ENCODE results near the gene HNRNPA2B1.

DNA sequence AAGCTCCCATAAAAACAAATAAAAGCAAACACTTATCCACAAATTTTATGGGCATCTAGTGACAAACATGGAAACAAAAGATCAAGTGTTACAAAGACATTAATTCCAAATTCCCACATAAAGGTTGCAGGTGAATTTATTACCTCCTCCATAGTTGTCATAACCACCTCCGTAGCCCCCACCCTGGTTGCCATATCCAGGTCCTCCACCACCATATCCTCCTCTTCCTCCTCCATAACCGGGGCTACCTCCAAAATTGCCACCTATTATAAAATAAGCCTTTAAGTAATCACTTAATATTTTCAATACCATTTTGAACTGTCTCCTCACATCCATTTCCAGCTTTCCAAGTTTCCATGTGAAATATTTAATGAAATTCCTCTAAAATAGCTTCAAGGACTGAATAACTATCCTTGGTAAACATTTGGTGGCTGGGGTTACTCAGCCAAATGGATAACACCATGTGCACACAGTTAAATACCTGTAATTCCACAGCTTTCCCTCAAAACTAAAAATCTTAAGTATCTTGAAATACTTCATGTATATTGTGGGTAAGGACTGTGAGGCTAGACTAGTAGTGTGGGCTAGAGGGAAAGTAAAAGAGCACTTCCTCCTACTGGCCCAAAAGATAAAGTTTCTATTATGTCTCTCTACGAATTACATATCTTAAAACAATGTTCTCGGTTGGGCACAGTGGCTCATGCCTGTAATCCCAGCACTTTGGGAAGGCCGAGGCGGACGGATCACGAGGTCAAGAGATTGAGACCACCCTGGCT lies 6.9 kb downstream of the HNRNPA2B1 start:
- TF ChIP-seq, protein P1, sequence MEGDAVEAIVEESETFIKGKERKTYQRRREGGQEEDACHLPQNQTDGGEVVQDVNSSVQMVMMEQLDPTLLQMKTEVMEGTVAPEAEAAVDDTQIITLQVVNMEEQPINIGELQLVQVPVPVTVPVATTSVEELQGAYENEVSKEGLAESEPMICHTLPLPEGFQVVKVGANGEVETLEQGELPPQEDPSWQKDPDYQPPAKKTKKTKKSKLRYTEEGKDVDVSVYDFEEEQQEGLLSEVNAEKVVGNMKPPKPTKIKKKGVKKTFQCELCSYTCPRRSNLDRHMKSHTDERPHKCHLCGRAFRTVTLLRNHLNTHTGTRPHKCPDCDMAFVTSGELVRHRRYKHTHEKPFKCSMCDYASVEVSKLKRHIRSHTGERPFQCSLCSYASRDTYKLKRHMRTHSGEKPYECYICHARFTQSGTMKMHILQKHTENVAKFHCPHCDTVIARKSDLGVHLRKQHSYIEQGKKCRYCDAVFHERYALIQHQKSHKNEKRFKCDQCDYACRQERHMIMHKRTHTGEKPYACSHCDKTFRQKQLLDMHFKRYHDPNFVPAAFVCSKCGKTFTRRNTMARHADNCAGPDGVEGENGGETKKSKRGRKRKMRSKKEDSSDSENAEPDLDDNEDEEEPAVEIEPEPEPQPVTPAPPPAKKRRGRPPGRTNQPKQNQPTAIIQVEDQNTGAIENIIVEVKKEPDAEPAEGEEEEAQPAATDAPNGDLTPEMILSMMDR (IDR thresholded peaks at IDR 0.05) = no peak
- TF ChIP-seq POLR2AphosphoS5 (IDR thresholded peaks at IDR 0.05) (no peak), POLR2A (IDR thresholded peaks at IDR 0.05) (peak; percentile 8)

Measured in transverse colon (tissue), 4 donors.